ENCODE results near the gene GET3.

DNA sequence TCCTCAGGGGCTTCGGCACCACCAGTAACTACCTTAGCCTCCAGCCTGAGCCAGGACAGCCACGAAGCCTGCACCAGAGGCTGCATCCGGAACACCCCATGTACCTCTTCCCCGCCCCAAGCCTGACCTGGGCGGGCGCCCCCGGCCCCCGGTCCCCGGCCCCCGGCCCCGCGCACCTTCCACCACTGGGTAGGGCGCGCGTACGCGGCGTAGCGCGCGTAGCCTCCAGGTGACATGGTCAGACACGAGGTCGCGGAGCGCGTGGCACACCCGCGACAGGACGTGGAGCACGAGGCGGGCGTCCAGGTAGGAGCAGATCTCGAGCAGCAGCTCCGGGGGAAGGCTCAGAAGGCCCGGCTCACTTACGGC lies 41.3 kb upstream of the GET3 start:
- TF ChIP-seq, protein P1, sequence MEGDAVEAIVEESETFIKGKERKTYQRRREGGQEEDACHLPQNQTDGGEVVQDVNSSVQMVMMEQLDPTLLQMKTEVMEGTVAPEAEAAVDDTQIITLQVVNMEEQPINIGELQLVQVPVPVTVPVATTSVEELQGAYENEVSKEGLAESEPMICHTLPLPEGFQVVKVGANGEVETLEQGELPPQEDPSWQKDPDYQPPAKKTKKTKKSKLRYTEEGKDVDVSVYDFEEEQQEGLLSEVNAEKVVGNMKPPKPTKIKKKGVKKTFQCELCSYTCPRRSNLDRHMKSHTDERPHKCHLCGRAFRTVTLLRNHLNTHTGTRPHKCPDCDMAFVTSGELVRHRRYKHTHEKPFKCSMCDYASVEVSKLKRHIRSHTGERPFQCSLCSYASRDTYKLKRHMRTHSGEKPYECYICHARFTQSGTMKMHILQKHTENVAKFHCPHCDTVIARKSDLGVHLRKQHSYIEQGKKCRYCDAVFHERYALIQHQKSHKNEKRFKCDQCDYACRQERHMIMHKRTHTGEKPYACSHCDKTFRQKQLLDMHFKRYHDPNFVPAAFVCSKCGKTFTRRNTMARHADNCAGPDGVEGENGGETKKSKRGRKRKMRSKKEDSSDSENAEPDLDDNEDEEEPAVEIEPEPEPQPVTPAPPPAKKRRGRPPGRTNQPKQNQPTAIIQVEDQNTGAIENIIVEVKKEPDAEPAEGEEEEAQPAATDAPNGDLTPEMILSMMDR (IDR thresholded peaks at IDR 0.05; ENCODE audit: insufficient read depth, low read length, poor library complexity, severe bottlenecking): no peak
- TF ChIP-seq EZH2phosphoT487 (conservative IDR thresholded peaks at IDR 0.05; ENCODE audit: low read length): no peak

Measured in SU-DHL-6 (cell line).